Activated CD8-positive, alpha-beta memory T cell treated with anti-CD3 and anti-CD28 coated beads, Interleukin-2, amount 50 U/mL, for 1 hour (primary cell): ENCODE data around the gene SMNDC1.
"Not testable (repeated sequence)": the region's sequence is repeated elsewhere in the genome, so short reads cannot be mapped to it uniquely, and the experiment has no call there.

Experiments used
- DNase-seq: peaks from one replicate; pipeline ENCODE4 v3.0.0-alpha.2; 2020; ENCODE audit errors: extremely low read depth

SMNDC1 gene

GRCh38 chr10:110284262-110284661, 20.5 kb downstream of the SMNDC1 start:
- DNase-seq = no peak

- DNase-seq = no peak
These were observed 25.2 kb downstream of the SMNDC1 start for GRCh38 chr10:110279407-110279986.

- DNase-seq = no peak
These were observed 25.9 kb downstream of the SMNDC1 start for GRCh38 chr10:110278562-110279406.

- no peak for DNase-seq
These were observed 27.1 kb downstream of the SMNDC1 start for GRCh38 chr10:110277591-110277990.

- DNase-seq = no peak
These were observed 28.1 kb downstream of the SMNDC1 start for GRCh38 chr10:110276603-110277002.

- DNase-seq = no peak
These were observed 29.5 kb downstream of the SMNDC1 start for GRCh38 chr10:110275128-110275729.

GRCh38 chr10:110274647-110275046, 30.1 kb downstream of the SMNDC1 start:
- DNase-seq = no peak

- DNase-seq = no peak
These were observed 30.6 kb downstream of the SMNDC1 start for GRCh38 chr10:110274072-110274627.

GRCh38 chr10:110273474-110273873, 31.2 kb downstream of the SMNDC1 start:
- DNase-seq = peak; percentile 9

GRCh38 chr10:110272995-110273394, 31.7 kb downstream of the SMNDC1 start:
- not testable (repeated sequence) for DNase-seq

GRCh38 chr10:110269374-110270318, 35.1 kb downstream of the SMNDC1 start:
- no peak for DNase-seq

- DNase-seq = no peak
These were observed 35.7 kb downstream of the SMNDC1 start for GRCh38 chr10:110268971-110269370.

- DNase-seq = no peak
These were observed 36.3 kb downstream of the SMNDC1 start for GRCh38 chr10:110268442-110268841.

- DNase-seq = no peak
These were observed 37.4 kb downstream of the SMNDC1 start for GRCh38 chr10:110267276-110267675.

GRCh38 chr10:110265573-110266193, 39.0 kb downstream of the SMNDC1 start:
- no peak for DNase-seq

- no peak for DNase-seq
These were observed 41.6 kb downstream of the SMNDC1 start for GRCh38 chr10:110263164-110263563.

GRCh38 chr10:110260746-110261477, 43.8 kb downstream of the SMNDC1 start:
- no peak for DNase-seq

GRCh38 chr10:110259317-110259716, 45.4 kb downstream of the SMNDC1 start:
- DNase-seq = no peak

GRCh38 chr10:110258542-110258941, 46.2 kb downstream of the SMNDC1 start:
- no peak for DNase-seq

- DNase-seq = no peak
These were observed 50.3 kb downstream of the SMNDC1 start for GRCh38 chr10:110254467-110254866.
